ENCODE measurements around the gene OSBP2.

Gene OSBP2

GRCh38 chr22:30857791-30858190, 163.1 kb downstream of the OSBP2 start:
- ATAC-seq: no peak
- TF ChIP-seq TSHZ2 (CRISPR knock-in tag; IDR thresholded peaks at IDR 0.05): no peak
- TF ChIP-seq ARNTL (CRISPR knock-in tag; IDR thresholded peaks at IDR 0.05; ENCODE audit: borderline replicate concordance, low read depth): no peak
- no peak for TF ChIP-seq ZFP3 (CRISPR knock-in tag; IDR thresholded peaks at IDR 0.05)
- TF ChIP-seq PPARA (CRISPR knock-in tag; IDR thresholded peaks at IDR 0.05; ENCODE audit: borderline replicate concordance): no peak
- TF ChIP-seq ZFP30 (CRISPR knock-in tag; IDR thresholded peaks at IDR 0.05): no peak

GRCh38 chr22:30858976-30859713, 164.5 kb downstream of the OSBP2 start:
- TF ChIP-seq OSR1 (CRISPR knock-in tag; IDR thresholded peaks at IDR 0.05): no peak
- TF ChIP-seq ZNF565 (CRISPR knock-in tag; conservative IDR thresholded peaks at IDR 0.05; ENCODE audit: low read depth): no peak
- no peak for TF ChIP-seq CSDC2 (CRISPR knock-in tag; IDR thresholded peaks at IDR 0.05)
- TF ChIP-seq ARNTL (CRISPR knock-in tag; IDR thresholded peaks at IDR 0.05; ENCODE audit: borderline replicate concordance, low read depth): no peak
- no peak for TF ChIP-seq ZNF8 (CRISPR knock-in tag; IDR thresholded peaks at IDR 0.05)
- TF ChIP-seq PPARA (CRISPR knock-in tag; IDR thresholded peaks at IDR 0.05; ENCODE audit: borderline replicate concordance): no peak
- no peak for TF ChIP-seq TCF4 (CRISPR knock-in tag; IDR thresholded peaks at IDR 0.05; ENCODE audit: borderline replicate concordance)
- TF ChIP-seq POU6F1 (CRISPR knock-in tag; IDR thresholded peaks at IDR 0.05; ENCODE audit: borderline replicate concordance, low read depth): no peak
- no peak for TF ChIP-seq PATZ1 (CRISPR knock-in tag; IDR thresholded peaks at IDR 0.05; ENCODE audit: borderline replicate concordance)
- no peak for TF ChIP-seq ISL1 (CRISPR knock-in tag; IDR thresholded peaks at IDR 0.05)
- no peak for TF ChIP-seq ZFP3 (CRISPR knock-in tag; IDR thresholded peaks at IDR 0.05)
- TF ChIP-seq RARB (CRISPR knock-in tag; IDR thresholded peaks at IDR 0.05): no peak
- no peak for TF ChIP-seq CREB5 (CRISPR knock-in tag; IDR thresholded peaks at IDR 0.05; ENCODE audit: low read depth)
- no peak for TF ChIP-seq CSRNP3 (CRISPR knock-in tag; IDR thresholded peaks at IDR 0.05)
- TF ChIP-seq ZFP30 (CRISPR knock-in tag; IDR thresholded peaks at IDR 0.05): no peak
- ATAC-seq: no peak

GRCh38 chr22:30859714-30860095, 165.0 kb downstream of the OSBP2 start:
- ATAC-seq: no peak
- TF ChIP-seq ARNTL (CRISPR knock-in tag; IDR thresholded peaks at IDR 0.05; ENCODE audit: borderline replicate concordance, low read depth): no peak
- no peak for TF ChIP-seq ESRRG (CRISPR knock-in tag; IDR thresholded peaks at IDR 0.05)
- no peak for TF ChIP-seq PPARA (CRISPR knock-in tag; IDR thresholded peaks at IDR 0.05; ENCODE audit: borderline replicate concordance)
- TF ChIP-seq SNAI2 (CRISPR knock-in tag; IDR thresholded peaks at IDR 0.05): no peak
- no peak for TF ChIP-seq TCF4 (CRISPR knock-in tag; IDR thresholded peaks at IDR 0.05; ENCODE audit: borderline replicate concordance)
- TF ChIP-seq TSHZ2 (CRISPR knock-in tag; IDR thresholded peaks at IDR 0.05): no peak
- TF ChIP-seq TOX (CRISPR knock-in tag; IDR thresholded peaks at IDR 0.05; ENCODE audit: borderline replicate concordance): no peak
- no peak for TF ChIP-seq PATZ1 (CRISPR knock-in tag; IDR thresholded peaks at IDR 0.05; ENCODE audit: borderline replicate concordance)
- no peak for TF ChIP-seq ZFP3 (CRISPR knock-in tag; IDR thresholded peaks at IDR 0.05)
- no peak for TF ChIP-seq OSR1 (CRISPR knock-in tag; IDR thresholded peaks at IDR 0.05)
- TF ChIP-seq ZNF70 (CRISPR knock-in tag; IDR thresholded peaks at IDR 0.05): no peak
- no peak for TF ChIP-seq ZC3H10 (CRISPR knock-in tag; IDR thresholded peaks at IDR 0.05)
- no peak for TF ChIP-seq ZFP30 (CRISPR knock-in tag; IDR thresholded peaks at IDR 0.05)
- no peak for TF ChIP-seq ISL1 (CRISPR knock-in tag; IDR thresholded peaks at IDR 0.05)

All from SK-N-SH treated with all-trans-retinoic acid at 6 μM for 48 hours (cell line).